Astrocyte (in vitro differentiated cells and primary cell): ENCODE measurements around the gene TTF1. TPM values are rescaled to one million over a fixed set of nuclear protein-coding genes. Genes with fewer than 3 reads are reported as not detected.

Experiments used
- DNase-seq: peaks from one replicate; pipeline ENCODE4 v3.0.0-alpha.2; 2010; ENCODE audit warnings: low read depth
- FAIRE-seq: peaks from 2 replicates; lab custom pipeline; 2011; peaks lifted over from hg19 to GRCh38; lab: Jason Lieb, UNC
- H2AFZ ChIP-seq: 2 replicates; pipeline ENCODE4 v1.6.0; 2012; ENCODE audit warnings: low read depth, low read length, inconsistent platforms
- H3K27ac ChIP-seq: 2 replicates; pipeline ENCODE4 v1.5.1; 2011; ENCODE audit warnings: low read depth, low read length, inconsistent platforms
- H3K27me3 ChIP-seq: 2 replicates; pipeline ENCODE4 v1.6.0; 2011; ENCODE audit warnings: low read length, inconsistent platforms; ENCODE audit not compliant: insufficient read depth
- H3K36me3 ChIP-seq: 2 replicates; pipeline ENCODE4 v1.5.1; 2011; ENCODE audit warnings: low read length, inconsistent platforms; ENCODE audit not compliant: insufficient read depth
- H3K4me1 ChIP-seq: 2 replicates; pipeline ENCODE4 v1.5.1; 2011; ENCODE audit warnings: low read length, inconsistent platforms; ENCODE audit not compliant: insufficient read depth
- H3K4me2 ChIP-seq: 2 replicates; pipeline ENCODE4 v1.6.0; 2012; ENCODE audit warnings: low read length, inconsistent platforms
- H3K4me3 ChIP-seq: 2 replicates; pipeline ENCODE4 v1.5.1; 2011; ENCODE audit warnings: low read depth, mild to moderate bottlenecking, low read length, inconsistent platforms; ENCODE audit not compliant: insufficient read depth
- H3K79me2 ChIP-seq: 2 replicates; pipeline ENCODE4 v1.6.0; 2012; ENCODE audit warnings: mild to moderate bottlenecking, low read length, inconsistent platforms; ENCODE audit not compliant: insufficient read depth
- H3K9ac ChIP-seq: 2 replicates; pipeline ENCODE4 v1.6.0; 2012; ENCODE audit warnings: mild to moderate bottlenecking, low read length, inconsistent platforms
- H3K9me3 ChIP-seq: 2 replicates; pipeline ENCODE4 v1.5.1; 2012; ENCODE audit warnings: low read depth, mild to moderate bottlenecking, low read length, inconsistent platforms; ENCODE audit not compliant: insufficient read depth
- H4K20me1 ChIP-seq: 2 replicates; pipeline ENCODE4 v1.6.0; 2012; ENCODE audit warnings: low read length, inconsistent platforms; ENCODE audit not compliant: insufficient read depth
- H3K27ac Mint-ChIP-seq: one replicate; pipeline ENCODE4 v1.8.0; 2021; ENCODE audit warnings: mild to moderate bottlenecking, mixed read lengths; ENCODE audit not compliant: unreplicated experiment
- H3K27me3 Mint-ChIP-seq: one replicate; pipeline ENCODE4 v1.8.0; 2021; ENCODE audit warnings: low read depth, mixed read lengths; ENCODE audit not compliant: unreplicated experiment
- H3K36me3 Mint-ChIP-seq: one replicate; pipeline ENCODE4 v1.8.0; 2021; ENCODE audit warnings: low read depth, mixed read lengths; ENCODE audit not compliant: unreplicated experiment
- H3K4me1 Mint-ChIP-seq: one replicate; pipeline ENCODE4 v1.8.0; 2021; ENCODE audit warnings: low read depth, mixed read lengths; ENCODE audit not compliant: unreplicated experiment
- H3K4me3 Mint-ChIP-seq: one replicate; pipeline ENCODE4 v1.8.0; 2021; ENCODE audit warnings: mild to moderate bottlenecking, moderate library complexity, mixed read lengths; ENCODE audit not compliant: unreplicated experiment
- H3K9me3 Mint-ChIP-seq: one replicate; pipeline ENCODE4 v1.8.0; 2021; ENCODE audit warnings: mild to moderate bottlenecking, mixed read lengths; ENCODE audit not compliant: unreplicated experiment
- CTCF ChIP-seq: IDR thresholded peaks from 2 replicates; pipeline ENCODE4 v1.5.1; 2011; ENCODE audit warnings: low read depth, mild to moderate bottlenecking, inconsistent platforms, low read length, moderate library complexity; ENCODE audit not compliant: insufficient read depth
- EZH2 ChIP-seq: IDR thresholded peaks from 2 replicates; pipeline ENCODE4 v1.6.1; 2012; ENCODE audit warnings: mild to moderate bottlenecking, low read length, inconsistent platforms; ENCODE audit not compliant: insufficient read depth
- total RNA-seq: library from RNA; stranded (reverse); gene quantifications from 2 replicates; pipeline ENCODE4 v1.2.1, GENCODE V29; 2021

TTF1 gene
- total RNA-seq, 1 donor from 2014 or later: 13.2 TPM

GRCh38 chr9:132367613-132368313, 38.9 kb downstream of the TTF1 start:
- TF ChIP-seq CTCF: no peak
- TF ChIP-seq EZH2: no peak
- Histone ChIP-seq H3K27me3 (no peaks in the 10 kb centered on the region), H3K79me2 (no peaks in the 10 kb centered on the region), H3K9ac (no peak overlapping the region), H3K36me3 (no peaks in the 10 kb centered on the region), H2AFZ (no peak overlapping the region), H3K4me1 (no peaks in the 10 kb centered on the region), H3K4me3 (no peak overlapping the region), H3K27ac (no peak overlapping the region), H3K4me2 (no peak overlapping the region), H4K20me1 (no peaks in the 10 kb centered on the region), H3K9me3 (no peaks in the 10 kb centered on the region)
- Mint-ChIP-seq H3K4me3 (no peak overlapping the region), H3K4me1 (peaks cover 3% of the 10 kb centered on the region), H3K36me3 (no peaks in the 10 kb centered on the region), H3K27me3 (peaks cover 4% of the 10 kb centered on the region), H3K27ac (no peak overlapping the region), H3K9me3 (no peaks in the 10 kb centered on the region)
- DNase-seq: no peak
- FAIRE-seq: no peak

GRCh38 chr9:132366481-132366880, 40.2 kb downstream of the TTF1 start:
- Mint-ChIP-seq H3K27me3 (peaks cover 4% of the 10 kb centered on the region), H3K9me3 (no peaks in the 10 kb centered on the region), H3K27ac (no peak overlapping the region), H3K4me3 (no peak overlapping the region), H3K4me1 (no peaks in the 10 kb centered on the region), H3K36me3 (no peaks in the 10 kb centered on the region)
- H4K20me1 ChIP-seq: no peaks in the 10 kb centered on the region
- H3K27me3 ChIP-seq: no peaks in the 10 kb centered on the region
- H3K4me3 ChIP-seq: no peak overlapping the region
- no peaks in the 10 kb centered on the region for H3K4me1 ChIP-seq
- no peaks in the 10 kb centered on the region for H3K79me2 ChIP-seq
- no peak overlapping the region for H3K27ac ChIP-seq
- H3K36me3 ChIP-seq: no peaks in the 10 kb centered on the region
- TF ChIP-seq EZH2: no peak
- no peak for TF ChIP-seq CTCF
- no peak for DNase-seq
- no peak overlapping the region for H3K9ac ChIP-seq
- no peak for FAIRE-seq
- no peak overlapping the region for H3K4me2 ChIP-seq
- no peaks in the 10 kb centered on the region for H3K9me3 ChIP-seq
- no peak overlapping the region for H2AFZ ChIP-seq

GRCh38 chr9:132365986-132366385, 40.7 kb downstream of the TTF1 start:
- no peaks in the 10 kb centered on the region for H3K36me3 ChIP-seq
- no peak overlapping the region for H3K4me3 Mint-ChIP-seq
- no peak overlapping the region for H2AFZ ChIP-seq
- no peak overlapping the region for H3K4me2 ChIP-seq
- no peak overlapping the region for H3K27ac ChIP-seq
- FAIRE-seq (no peak), DNase-seq (no peak)
- H3K4me3 ChIP-seq: no peak overlapping the region
- no peaks in the 10 kb centered on the region for H3K9me3 ChIP-seq
- no peaks in the 10 kb centered on the region for H4K20me1 ChIP-seq
- H3K4me1 Mint-ChIP-seq: no peaks in the 10 kb centered on the region
- H3K4me1 ChIP-seq: no peaks in the 10 kb centered on the region
- no peaks in the 10 kb centered on the region for H3K27me3 ChIP-seq
- H3K9me3 Mint-ChIP-seq: no peaks in the 10 kb centered on the region
- H3K27ac Mint-ChIP-seq: no peak overlapping the region
- H3K79me2 ChIP-seq: no peaks in the 10 kb centered on the region
- no peaks in the 10 kb centered on the region for H3K36me3 Mint-ChIP-seq
- TF ChIP-seq EZH2 (no peak), CTCF (no peak)
- peaks cover 4% of the 10 kb centered on the region for H3K27me3 Mint-ChIP-seq
- no peak overlapping the region for H3K9ac ChIP-seq
